GM23338 (cell line): ENCODE results near the gene SPEM2. TPM values are rescaled to one million over a fixed set of nuclear protein-coding genes. Genes with fewer than 3 reads are reported as not detected.

Source experiments
- ATAC-seq: fragments of 200-7000 bp; cut with Tn5 transposase; 3 replicates; pipeline ENCODE4 v1.9.1; 2020
- DNase-seq: peaks from one replicate; pipeline ENCODE4 v3.0.0-alpha.2; 2015; ENCODE audit warnings: low spot score
- H2AFZ ChIP-seq: fragments of 200-600 bp; sonication (generic); 2 replicates; pipeline ENCODE4 v1.8.0; 2016; ENCODE audit warnings: antibody characterized with exemption, mild to moderate bottlenecking, moderate library complexity
- H3F3A ChIP-seq: fragments of 200-600 bp; sonication (generic); replicated peaks from 2 replicates; pipeline ENCODE4 v1.8.0; 2017; ENCODE audit warnings: antibody characterized with exemption, mixed run types, low read depth
- H3K27ac ChIP-seq: fragments of 200-600 bp; sonication (generic); 2 replicates; pipeline ENCODE4 v1.6.1; 2016; ENCODE audit warnings: low read depth
- H3K27me3 ChIP-seq: fragments of 200-600 bp; sonication (generic); 2 replicates; pipeline ENCODE4 v1.8.0; 2016; ENCODE audit warnings: mild to moderate bottlenecking, mixed run types, moderate library complexity; ENCODE audit not compliant: insufficient read depth
- H3K36me3 ChIP-seq: fragments of 200-600 bp; sonication (generic); 2 replicates; pipeline ENCODE4 v1.8.0; 2016; ENCODE audit warnings: mild to moderate bottlenecking; ENCODE audit not compliant: insufficient read depth
- H3K4me1 ChIP-seq: fragments of 200-600 bp; sonication (generic); 2 replicates; pipeline ENCODE4 v1.8.0; 2016; ENCODE audit warnings: mild to moderate bottlenecking, moderate library complexity; ENCODE audit not compliant: insufficient read depth
- H3K4me2 ChIP-seq: fragments of 200-600 bp; sonication (generic); 2 replicates; pipeline ENCODE4 v1.7.1; 2017; ENCODE audit warnings: mixed run types
- H3K4me3 ChIP-seq: fragments of 200-600 bp; sonication (generic); 2 replicates; pipeline ENCODE4 v1.6.1; 2016; ENCODE audit warnings: mixed run types
- H3K79me2 ChIP-seq: fragments of 200-600 bp; sonication (generic); replicated peaks from 2 replicates; pipeline ENCODE4 v1.8.0; 2017; ENCODE audit warnings: mild to moderate bottlenecking; ENCODE audit not compliant: insufficient read depth
- H3K9me2 ChIP-seq: fragments of 200-600 bp; sonication (generic); 2 replicates; pipeline ENCODE4 v1.8.0; 2017; ENCODE audit not compliant: insufficient read depth
- H4K20me1 ChIP-seq: fragments of 200-600 bp; sonication (generic); replicated peaks from 2 replicates; pipeline ENCODE4 v1.8.0; 2017; ENCODE audit warnings: mild to moderate bottlenecking; ENCODE audit not compliant: insufficient read depth
- H3K27ac Mint-ChIP-seq: 2 replicates; pipeline ENCODE4 v1.8.0; 2020; ENCODE audit warnings: inconsistent platforms, mild to moderate bottlenecking, moderate library complexity, mixed read lengths
- H3K27me3 Mint-ChIP-seq: 3 replicates; pipeline ENCODE4 v1.8.0; 2022; ENCODE audit warnings: low read depth, mild to moderate bottlenecking, moderate library complexity, mixed read lengths, inconsistent platforms; ENCODE audit not compliant: insufficient read depth, poor library complexity
- H3K36me3 Mint-ChIP-seq: 3 replicates; pipeline ENCODE4 v1.8.0; 2021; ENCODE audit warnings: low read depth, mild to moderate bottlenecking, inconsistent platforms, moderate library complexity, mixed read lengths
- H3K4me1 Mint-ChIP-seq: 3 replicates; pipeline ENCODE4 v1.8.0; 2020; ENCODE audit warnings: mild to moderate bottlenecking, inconsistent platforms, mixed read lengths
- H3K4me3 Mint-ChIP-seq: 3 replicates; pipeline ENCODE4 v1.8.0; 2021; ENCODE audit warnings: moderate library complexity, mild to moderate bottlenecking, inconsistent platforms, mixed read lengths
- H3K9me3 Mint-ChIP-seq: 3 replicates; pipeline ENCODE4 v1.8.0; 2020; ENCODE audit warnings: moderate library complexity, mild to moderate bottlenecking, inconsistent platforms, mixed read lengths
- CREB1 ChIP-seq: fragments of 250-450 bp; sonication (Bioruptor Pico); IDR thresholded peaks from 2 replicates; pipeline ENCODE4 v1.5.0; 2020; ENCODE audit warnings: low read depth, mild to moderate bottlenecking, moderate library complexity
- EZH2 ChIP-seq: fragments of 200-600 bp; sonication (generic); IDR thresholded peaks from one replicate; pipeline ENCODE4 v1.8.0; 2017; ENCODE audit warnings: antibody characterized with exemption, mild to moderate bottlenecking, low read depth; ENCODE audit not compliant: unreplicated experiment
- EZH2phosphoT487 ChIP-seq: fragments of 200-600 bp; sonication (generic); IDR thresholded peaks from one replicate; pipeline ENCODE4 v1.8.1; 2018; ENCODE audit warnings: antibody characterized with exemption; ENCODE audit not compliant: unreplicated experiment
- JUNB ChIP-seq: IDR thresholded peaks from one replicate; pipeline ENCODE4 v1.6.1; 2016; ENCODE audit warnings: antibody characterized with exemption; ENCODE audit not compliant: unreplicated experiment
- STAT1 ChIP-seq: IDR thresholded peaks from one replicate; pipeline ENCODE4 v1.6.1; 2016; ENCODE audit warnings: antibody characterized with exemption; ENCODE audit not compliant: unreplicated experiment
- ZNF114 ChIP-seq: fragments of 250-450 bp; sonication (Bioruptor Pico); IDR thresholded peaks from 2 replicates; pipeline ENCODE4 v1.5.0; 2020; ENCODE audit warnings: mild to moderate bottlenecking, moderate library complexity
- ZNF331 ChIP-seq: fragments of 250-450 bp; sonication (Bioruptor Pico); IDR thresholded peaks from 2 replicates; pipeline ENCODE4 v1.5.0; 2020; ENCODE audit warnings: low read depth, mild to moderate bottlenecking, moderate library complexity
- polyA plus RNA-seq: library from polyadenylated mRNA; unstranded; fragments of >200 nt; fragmentation: Nextera tagmentation; extraction: Ambion mirVana; gene quantifications from 2 replicates; pipeline ENCODE4 v1.2.1, GENCODE V29; 2016
- total RNA-seq: library from RNA; depleted of rRNA; stranded (reverse); fragments of >200 nt; shearing (Covaris generic); gene quantifications from 2 replicates; pipeline ENCODE4 v1.2.3, GENCODE V29; 2014
- TF ChIP-seq, protein P1 (sequence below): IDR thresholded peaks from 2 replicates; pipeline ENCODE4 v1.6.1; 2016; ENCODE audit warnings: antibody characterized with exemption
- TF ChIP-seq, protein P2 (sequence below): IDR thresholded peaks from one replicate; pipeline ENCODE4 v1.6.1; 2018; ENCODE audit warnings: antibody characterized with exemption; ENCODE audit not compliant: unreplicated experiment
- TF ChIP-seq, protein P3 (sequence below), 2 experiments: fragments of 200-600 bp in 1 of 2; sonication (generic) in 1 of 2; conservative IDR thresholded peaks; 2 replicates each; pipeline versions ENCODE4 v1.5.1 to v1.6.1; 2016 to 2017; ENCODE audit warnings: antibody characterized with exemption in 2 of 2, low read depth in 2 of 2, mild to moderate bottlenecking in 2 of 2, moderate library complexity in 1 of 2

SPEM2 gene
- total and polyA plus RNA-seq, 2 experiments from 2014 or later: not detected

DNA sequence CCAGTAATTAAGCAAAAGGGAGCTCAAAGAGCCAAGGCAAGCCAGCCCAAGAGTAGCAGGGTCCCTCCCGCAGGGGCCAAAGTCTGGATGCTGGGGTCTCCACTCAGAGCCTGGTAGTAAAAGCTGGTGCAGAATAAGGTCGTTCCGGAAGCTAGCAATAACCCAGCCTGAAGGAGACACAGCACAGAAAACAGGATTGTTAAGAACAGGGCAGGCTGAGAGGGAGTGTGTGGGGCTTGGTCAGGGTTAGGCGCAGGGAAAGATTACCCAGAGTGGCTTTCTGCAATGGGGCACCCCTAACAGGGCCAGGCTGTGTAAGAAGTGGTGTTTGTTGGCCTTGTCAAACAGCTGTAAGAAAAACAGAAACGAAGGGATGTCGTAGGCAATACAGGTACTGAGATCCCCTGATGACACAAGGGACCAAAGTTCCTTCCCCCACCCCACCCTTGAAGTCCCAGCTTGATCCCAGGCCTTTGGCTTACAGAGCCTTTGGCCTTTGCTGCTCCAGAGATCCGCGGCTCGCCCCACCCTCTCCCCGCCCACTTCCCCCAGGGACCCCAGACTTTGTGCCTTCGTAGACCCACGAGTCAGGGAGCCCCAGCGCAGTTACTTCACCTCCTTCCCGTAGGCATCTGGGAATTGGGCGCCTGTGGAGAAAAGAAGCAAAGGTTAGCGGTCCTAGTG lies 22.2 kb upstream of the SPEM2 start:
- Histone ChIP-seq H2AFZ (no peak overlapping the region), H4K20me1 (peaks cover 12% of the 10 kb centered on the region; the same call in 1 of the 2 replicates), H3K27me3 (no peaks in the 10 kb centered on the region), H3K4me1 (peaks cover 24% of the 10 kb centered on the region), H3F3A (peaks cover 27% of the 10 kb centered on the region), H3K27ac (peak overlapping the region; percentile 78; the same call in 1 of the 2 replicates), H3K36me3 (peaks cover 3% of the 10 kb centered on the region; the same call in 1 of the 2 replicates), H3K4me2 (peak overlapping the region; percentile 73), H3K79me2 (peaks cover 14% of the 10 kb centered on the region), H3K4me3 (peak overlapping the region; percentile 68), H3K9me2 (no peaks in the 10 kb centered on the region)
- H3K36me3 Mint-ChIP-seq: peaks cover 8% of the 10 kb centered on the region; the same call in 2 of the 3 replicates
- no peaks in the 10 kb centered on the region for H3K9me3 Mint-ChIP-seq
- TF ChIP-seq JUNB (no peak), ZNF114 (no peak), EZH2phosphoT487 (no peak)
- TF ChIP-seq, protein P1, sequence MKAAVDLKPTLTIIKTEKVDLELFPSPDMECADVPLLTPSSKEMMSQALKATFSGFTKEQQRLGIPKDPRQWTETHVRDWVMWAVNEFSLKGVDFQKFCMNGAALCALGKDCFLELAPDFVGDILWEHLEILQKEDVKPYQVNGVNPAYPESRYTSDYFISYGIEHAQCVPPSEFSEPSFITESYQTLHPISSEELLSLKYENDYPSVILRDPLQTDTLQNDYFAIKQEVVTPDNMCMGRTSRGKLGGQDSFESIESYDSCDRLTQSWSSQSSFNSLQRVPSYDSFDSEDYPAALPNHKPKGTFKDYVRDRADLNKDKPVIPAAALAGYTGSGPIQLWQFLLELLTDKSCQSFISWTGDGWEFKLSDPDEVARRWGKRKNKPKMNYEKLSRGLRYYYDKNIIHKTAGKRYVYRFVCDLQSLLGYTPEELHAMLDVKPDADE: 0 out of 2 replicates have a peak, but pooled peaks have one; percentile 9
- TF ChIP-seq, protein P2, sequence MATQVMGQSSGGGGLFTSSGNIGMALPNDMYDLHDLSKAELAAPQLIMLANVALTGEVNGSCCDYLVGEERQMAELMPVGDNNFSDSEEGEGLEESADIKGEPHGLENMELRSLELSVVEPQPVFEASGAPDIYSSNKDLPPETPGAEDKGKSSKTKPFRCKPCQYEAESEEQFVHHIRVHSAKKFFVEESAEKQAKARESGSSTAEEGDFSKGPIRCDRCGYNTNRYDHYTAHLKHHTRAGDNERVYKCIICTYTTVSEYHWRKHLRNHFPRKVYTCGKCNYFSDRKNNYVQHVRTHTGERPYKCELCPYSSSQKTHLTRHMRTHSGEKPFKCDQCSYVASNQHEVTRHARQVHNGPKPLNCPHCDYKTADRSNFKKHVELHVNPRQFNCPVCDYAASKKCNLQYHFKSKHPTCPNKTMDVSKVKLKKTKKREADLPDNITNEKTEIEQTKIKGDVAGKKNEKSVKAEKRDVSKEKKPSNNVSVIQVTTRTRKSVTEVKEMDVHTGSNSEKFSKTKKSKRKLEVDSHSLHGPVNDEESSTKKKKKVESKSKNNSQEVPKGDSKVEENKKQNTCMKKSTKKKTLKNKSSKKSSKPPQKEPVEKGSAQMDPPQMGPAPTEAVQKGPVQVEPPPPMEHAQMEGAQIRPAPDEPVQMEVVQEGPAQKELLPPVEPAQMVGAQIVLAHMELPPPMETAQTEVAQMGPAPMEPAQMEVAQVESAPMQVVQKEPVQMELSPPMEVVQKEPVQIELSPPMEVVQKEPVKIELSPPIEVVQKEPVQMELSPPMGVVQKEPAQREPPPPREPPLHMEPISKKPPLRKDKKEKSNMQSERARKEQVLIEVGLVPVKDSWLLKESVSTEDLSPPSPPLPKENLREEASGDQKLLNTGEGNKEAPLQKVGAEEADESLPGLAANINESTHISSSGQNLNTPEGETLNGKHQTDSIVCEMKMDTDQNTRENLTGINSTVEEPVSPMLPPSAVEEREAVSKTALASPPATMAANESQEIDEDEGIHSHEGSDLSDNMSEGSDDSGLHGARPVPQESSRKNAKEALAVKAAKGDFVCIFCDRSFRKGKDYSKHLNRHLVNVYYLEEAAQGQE: no peak
- H3K4me1 Mint-ChIP-seq: peaks cover 24% of the 10 kb centered on the region
- peak overlapping the region; percentile 87 for H3K4me3 Mint-ChIP-seq
- DNase-seq (peak; percentile 78), ATAC-seq (peak; percentile 25)
- H3K27ac Mint-ChIP-seq: peak overlapping the region; percentile 29
- H3K27me3 Mint-ChIP-seq: peaks cover 11% of the 10 kb centered on the region

DNA sequence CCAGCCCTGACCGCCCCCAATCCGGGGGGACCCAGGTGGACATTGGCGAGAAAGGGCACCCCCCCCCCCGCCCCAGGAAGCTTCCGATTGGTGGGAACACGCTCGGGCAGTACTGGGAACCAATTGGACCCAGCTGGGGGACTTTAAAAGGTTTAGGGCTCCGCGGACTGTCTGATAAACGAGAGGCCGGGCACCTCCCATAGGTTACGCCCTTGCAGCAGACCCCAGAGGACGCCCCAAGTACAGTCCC lies 21.8 kb upstream of the SPEM2 start:
- no peaks in the 10 kb centered on the region for H3K9me2 ChIP-seq
- H3K4me2 ChIP-seq: peak overlapping the region; percentile 73
- no peak overlapping the region for H2AFZ ChIP-seq
- H3K79me2 ChIP-seq: peaks cover 14% of the 10 kb centered on the region
- H3K4me3 ChIP-seq: peak overlapping the region; percentile 68
- H3K27me3 Mint-ChIP-seq: peaks cover 11% of the 10 kb centered on the region
- peak; percentile 20 for ATAC-seq
- peaks cover 3% of the 10 kb centered on the region; the same call in 1 of the 2 replicates for H3K36me3 ChIP-seq
- peaks cover 24% of the 10 kb centered on the region for H3K4me1 Mint-ChIP-seq
- no peak for DNase-seq
- peak overlapping the region; percentile 87 for H3K4me3 Mint-ChIP-seq
- peaks cover 8% of the 10 kb centered on the region; the same call in 2 of the 3 replicates for H3K36me3 Mint-ChIP-seq
- peak overlapping the region; percentile 91 for H3K27ac Mint-ChIP-seq
- peaks cover 12% of the 10 kb centered on the region for H4K20me1 ChIP-seq
- peaks cover 27% of the 10 kb centered on the region for H3F3A ChIP-seq
- no peaks in the 10 kb centered on the region for H3K27me3 ChIP-seq
- H3K9me3 Mint-ChIP-seq: no peaks in the 10 kb centered on the region
- H3K27ac ChIP-seq: peak overlapping the region; percentile 78; the same call in 1 of the 2 replicates
- H3K4me1 ChIP-seq: peaks cover 24% of the 10 kb centered on the region
- no peak for TF ChIP-seq JUNB
- TF ChIP-seq, protein P3, sequence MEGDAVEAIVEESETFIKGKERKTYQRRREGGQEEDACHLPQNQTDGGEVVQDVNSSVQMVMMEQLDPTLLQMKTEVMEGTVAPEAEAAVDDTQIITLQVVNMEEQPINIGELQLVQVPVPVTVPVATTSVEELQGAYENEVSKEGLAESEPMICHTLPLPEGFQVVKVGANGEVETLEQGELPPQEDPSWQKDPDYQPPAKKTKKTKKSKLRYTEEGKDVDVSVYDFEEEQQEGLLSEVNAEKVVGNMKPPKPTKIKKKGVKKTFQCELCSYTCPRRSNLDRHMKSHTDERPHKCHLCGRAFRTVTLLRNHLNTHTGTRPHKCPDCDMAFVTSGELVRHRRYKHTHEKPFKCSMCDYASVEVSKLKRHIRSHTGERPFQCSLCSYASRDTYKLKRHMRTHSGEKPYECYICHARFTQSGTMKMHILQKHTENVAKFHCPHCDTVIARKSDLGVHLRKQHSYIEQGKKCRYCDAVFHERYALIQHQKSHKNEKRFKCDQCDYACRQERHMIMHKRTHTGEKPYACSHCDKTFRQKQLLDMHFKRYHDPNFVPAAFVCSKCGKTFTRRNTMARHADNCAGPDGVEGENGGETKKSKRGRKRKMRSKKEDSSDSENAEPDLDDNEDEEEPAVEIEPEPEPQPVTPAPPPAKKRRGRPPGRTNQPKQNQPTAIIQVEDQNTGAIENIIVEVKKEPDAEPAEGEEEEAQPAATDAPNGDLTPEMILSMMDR (conservative IDR thresholded peaks at IDR 0.05; ENCODE audit: low read depth in 2 of 2): no peak
- TF ChIP-seq EZH2phosphoT487: no peak
- TF ChIP-seq CREB1: no peak
- no peak for TF ChIP-seq EZH2
- no peak for TF ChIP-seq ZNF331
- no peak for TF ChIP-seq STAT1
